Measurements from ENCODE around the gene KCTD18.

KCTD18 gene

DNA sequence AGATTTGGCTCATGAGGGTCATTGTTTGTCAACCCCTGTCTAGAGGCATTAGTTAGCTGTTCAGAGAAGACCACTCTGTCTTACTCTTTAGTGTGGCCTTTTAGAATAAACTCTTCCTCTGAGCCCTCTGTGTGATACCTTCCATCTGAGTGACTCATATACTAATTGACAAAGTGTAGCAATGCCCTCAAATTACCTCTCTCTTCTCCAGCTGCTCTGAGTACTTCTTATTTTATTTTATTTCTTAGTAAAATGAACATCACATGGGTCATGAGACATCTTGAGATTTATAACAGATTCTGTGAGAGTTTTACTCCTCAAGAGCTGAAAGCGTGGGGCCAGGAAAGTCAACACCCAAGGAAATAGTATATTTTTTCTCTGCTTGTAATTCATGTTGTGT is 67.4 kb downstream of the KCTD18 start:
- Histone ChIP-seq H3K4me3 (ENCODE audit: low read length) (no peak overlapping the region), H3K36me3 (ENCODE audit: control insufficient read depth, low read depth, low read length) (peaks cover 21% of the 10 kb centered on the region), H3K9ac (ENCODE audit: low read length) (no peak overlapping the region), H3K27me3 (ENCODE audit: control insufficient read depth, insufficient read depth, low read length) (no peaks in the 10 kb centered on the region), H3K9me3 (ENCODE audit: control insufficient read depth, low read depth, low read length) (no peaks in the 10 kb centered on the region), H3K4me1 (ENCODE audit: control insufficient read depth, low read depth, low read length) (no peaks in the 10 kb centered on the region), H3K27ac (ENCODE audit: low read length) (no peak overlapping the region)

DNA sequence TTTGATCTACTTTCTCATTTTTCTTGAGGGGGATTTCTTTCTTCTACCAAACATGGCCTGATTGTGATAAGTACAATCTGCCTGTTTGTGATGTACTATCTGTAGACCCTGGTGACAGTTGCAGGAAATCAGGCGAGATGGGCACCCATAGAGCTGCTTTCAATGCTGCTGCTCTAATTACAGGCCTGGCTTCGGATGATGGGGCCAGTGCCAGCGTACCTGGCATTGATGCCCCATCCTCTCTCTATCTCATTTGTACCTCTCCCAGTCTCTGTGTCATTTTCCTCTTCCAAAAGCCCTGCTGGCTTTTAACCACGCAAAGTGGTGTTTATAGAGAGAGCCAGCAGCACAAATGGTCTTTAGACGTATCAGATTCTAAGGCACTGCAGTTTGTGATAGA is 69.9 kb downstream of the KCTD18 start:
- Histone ChIP-seq H3K27me3 (ENCODE audit: control insufficient read depth, insufficient read depth, low read length) (no peaks in the 10 kb centered on the region), H3K4me3 (ENCODE audit: low read length) (no peak overlapping the region), H3K9ac (ENCODE audit: low read length) (no peak overlapping the region), H3K4me1 (ENCODE audit: control insufficient read depth, low read depth, low read length) (no peaks in the 10 kb centered on the region), H3K27ac (ENCODE audit: low read length) (no peak overlapping the region), H3K9me3 (ENCODE audit: control insufficient read depth, low read depth, low read length) (no peaks in the 10 kb centered on the region), H3K36me3 (ENCODE audit: control insufficient read depth, low read depth, low read length) (peaks cover 22% of the 10 kb centered on the region)

Measured in iPS-18a (cell line).